ENCODE results near the gene TOP2A.

The TOP2A gene

GRCh38 chr17:40457369-40457768 lies 39.7 kb upstream of the TOP2A start:
- H3K4me3 ChIP-seq (ENCODE audit: low read depth in 1 of 2, low read length in 2 of 2): no peak overlapping the region
- no peaks in the 10 kb centered on the region for H3K79me2 ChIP-seq (ENCODE audit: insufficient read depth, low read length)
- no peaks in the 10 kb centered on the region for H3K27me3 ChIP-seq (ENCODE audit: insufficient read depth, low read length, poor library complexity)
- no peak overlapping the region for H2AFZ ChIP-seq (ENCODE audit: low read depth, low read length)
- H3K4me2 ChIP-seq (ENCODE audit: insufficient read depth, low read length): no peak overlapping the region
- no peak for DNase-seq
- H3K9ac ChIP-seq (ENCODE audit: low read depth, low read length): no peak overlapping the region
- peaks cover 54% of the 10 kb centered on the region for H3K36me3 ChIP-seq (ENCODE audit: insufficient read depth, low read length)
- no peaks in the 10 kb centered on the region for H3K9me3 ChIP-seq (ENCODE audit: insufficient read depth, low read length, severe bottlenecking)
- H3K4me1 ChIP-seq (ENCODE audit: insufficient read depth, low read length): no peaks in the 10 kb centered on the region
- H4K20me1 ChIP-seq (ENCODE audit: insufficient read depth, low read length): no peaks in the 10 kb centered on the region
- TF ChIP-seq CTCF (IDR thresholded peaks at IDR 0.05; ENCODE audit: borderline replicate concordance, extremely low read depth, low read length, poor library complexity, severe bottlenecking) (no peak), EZH2 (IDR thresholded peaks at IDR 0.05; ENCODE audit: borderline replicate concordance, low read depth, low read length, severe bottlenecking) (no peak)
- H3K27ac ChIP-seq (ENCODE audit: low read length): no peak overlapping the region
- no peak for ATAC-seq (ENCODE audit: insufficient read depth, low read depth)

GRCh38 chr17:40456396-40456951 lies 38.8 kb upstream of the TOP2A start:
- ATAC-seq (ENCODE audit: insufficient read depth, low read depth) (no peak), DNase-seq (no peak)
- Histone ChIP-seq H3K4me3 (ENCODE audit: low read depth in 1 of 2, low read length in 2 of 2) (no peak overlapping the region), H3K36me3 (ENCODE audit: insufficient read depth, low read length) (peaks cover 57% of the 10 kb centered on the region), H3K4me2 (ENCODE audit: insufficient read depth, low read length) (no peak overlapping the region), H3K79me2 (ENCODE audit: insufficient read depth, low read length) (0 out of 2 replicates have a peak, but pooled peaks cover 1% of the 10 kb centered on the region), H3K27ac (ENCODE audit: low read length) (no peak overlapping the region; the same call in 1 of the 2 replicates), H3K9ac (ENCODE audit: low read depth, low read length) (no peak overlapping the region), H2AFZ (ENCODE audit: low read depth, low read length) (no peak overlapping the region), H3K4me1 (ENCODE audit: insufficient read depth, low read length) (no peaks in the 10 kb centered on the region), H4K20me1 (ENCODE audit: insufficient read depth, low read length) (no peaks in the 10 kb centered on the region), H3K27me3 (ENCODE audit: insufficient read depth, low read length, poor library complexity) (no peaks in the 10 kb centered on the region), H3K9me3 (ENCODE audit: insufficient read depth, low read length, severe bottlenecking) (no peaks in the 10 kb centered on the region)
- no peak for TF ChIP-seq EZH2 (IDR thresholded peaks at IDR 0.05; ENCODE audit: borderline replicate concordance, low read depth, low read length, severe bottlenecking)
- TF ChIP-seq CTCF (IDR thresholded peaks at IDR 0.05; ENCODE audit: borderline replicate concordance, extremely low read depth, low read length, poor library complexity, severe bottlenecking): no peak

- H3K79me2 ChIP-seq (ENCODE audit: insufficient read depth, low read length): peaks cover 17% of the 10 kb centered on the region
- no peaks in the 10 kb centered on the region for H3K4me1 ChIP-seq (ENCODE audit: insufficient read depth, low read length)
- H3K9ac ChIP-seq (ENCODE audit: low read depth, low read length): no peak overlapping the region
- H3K36me3 ChIP-seq (ENCODE audit: insufficient read depth, low read length): peaks cover 57% of the 10 kb centered on the region
- H2AFZ ChIP-seq (ENCODE audit: low read depth, low read length): no peak overlapping the region
- ATAC-seq (ENCODE audit: insufficient read depth, low read depth) (no peak), DNase-seq (no peak)
- no peak overlapping the region for H3K4me3 ChIP-seq (ENCODE audit: low read depth in 1 of 2, low read length in 2 of 2)
- no peaks in the 10 kb centered on the region for H3K27me3 ChIP-seq (ENCODE audit: insufficient read depth, low read length, poor library complexity)
- no peaks in the 10 kb centered on the region for H3K9me3 ChIP-seq (ENCODE audit: insufficient read depth, low read length, severe bottlenecking)
- H3K27ac ChIP-seq (ENCODE audit: low read length): no peak overlapping the region
- no peak overlapping the region for H3K4me2 ChIP-seq (ENCODE audit: insufficient read depth, low read length)
- no peaks in the 10 kb centered on the region for H4K20me1 ChIP-seq (ENCODE audit: insufficient read depth, low read length)
- TF ChIP-seq EZH2 (IDR thresholded peaks at IDR 0.05; ENCODE audit: borderline replicate concordance, low read depth, low read length, severe bottlenecking) (no peak), CTCF (IDR thresholded peaks at IDR 0.05; ENCODE audit: borderline replicate concordance, extremely low read depth, low read length, poor library complexity, severe bottlenecking) (no peak)
Observed at GRCh38 chr17:40454613-40454995, 36.9 kb upstream of the TOP2A start.

Measured in DND-41 (cell line).